ENCODE results near the gene KMO. TPM values are rescaled to one million over a fixed set of nuclear protein-coding genes. Genes with fewer than 3 reads are reported as not detected.
A peak's percentile ranks its signal among the peaks of the same experiment; 100 is the strongest.

Gene KMO
- total RNA-seq, 6 experiments from 2014 or later, result 25.4 to 57.3 (median 28.3) TPM

DNA sequence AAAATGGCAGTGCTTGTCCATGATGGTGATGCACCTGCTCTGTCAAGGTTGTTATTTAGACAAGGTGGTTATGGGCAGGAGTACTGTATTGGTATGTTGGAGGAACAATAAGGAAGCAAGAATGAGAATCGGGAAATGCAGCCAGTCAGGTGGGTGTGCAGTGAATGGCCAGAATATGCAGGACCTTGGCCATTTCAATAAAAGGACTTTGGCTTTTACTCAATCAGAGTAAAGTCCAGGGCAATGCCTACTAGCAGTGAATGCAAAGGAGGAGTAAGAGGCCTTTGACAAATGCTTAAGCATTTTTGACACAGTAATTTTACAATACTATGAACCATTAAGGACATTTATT lies 110.4 kb downstream of the KMO start:
- Histone ChIP-seq H3K27ac (peak overlapping the region in 1 of 3 donors; percentile 75), H3K27me3 (no peaks in the 10 kb centered on the region), H3K9me3 (no peaks in the 10 kb centered on the region), H3K4me1 (peaks cover 0 to 25% (median 4%) of the 10 kb centered on the region in 4 donors), H3K4me3 (no peak overlapping the region), H3K36me3 (no peaks in the 10 kb centered on the region)
- DNase-seq (no peak), ATAC-seq (peak in 2 of 4 donors; percentile 15 to 18)
- TF ChIP-seq POLR2A (IDR thresholded peaks at IDR 0.05), result no peak
- TF ChIP-seq, protein P1, sequence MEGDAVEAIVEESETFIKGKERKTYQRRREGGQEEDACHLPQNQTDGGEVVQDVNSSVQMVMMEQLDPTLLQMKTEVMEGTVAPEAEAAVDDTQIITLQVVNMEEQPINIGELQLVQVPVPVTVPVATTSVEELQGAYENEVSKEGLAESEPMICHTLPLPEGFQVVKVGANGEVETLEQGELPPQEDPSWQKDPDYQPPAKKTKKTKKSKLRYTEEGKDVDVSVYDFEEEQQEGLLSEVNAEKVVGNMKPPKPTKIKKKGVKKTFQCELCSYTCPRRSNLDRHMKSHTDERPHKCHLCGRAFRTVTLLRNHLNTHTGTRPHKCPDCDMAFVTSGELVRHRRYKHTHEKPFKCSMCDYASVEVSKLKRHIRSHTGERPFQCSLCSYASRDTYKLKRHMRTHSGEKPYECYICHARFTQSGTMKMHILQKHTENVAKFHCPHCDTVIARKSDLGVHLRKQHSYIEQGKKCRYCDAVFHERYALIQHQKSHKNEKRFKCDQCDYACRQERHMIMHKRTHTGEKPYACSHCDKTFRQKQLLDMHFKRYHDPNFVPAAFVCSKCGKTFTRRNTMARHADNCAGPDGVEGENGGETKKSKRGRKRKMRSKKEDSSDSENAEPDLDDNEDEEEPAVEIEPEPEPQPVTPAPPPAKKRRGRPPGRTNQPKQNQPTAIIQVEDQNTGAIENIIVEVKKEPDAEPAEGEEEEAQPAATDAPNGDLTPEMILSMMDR (IDR thresholded peaks at IDR 0.05), result no peak
- WGBS (ENCODE audit: insufficient coverage, low coverage, low lambda C conversion rate, missing lambda C conversion rate), result 6% methylated on average over 1 of the region's 1 CpG
- intact Hi-C loops (cut with DNase I), result no loop called here

DNA sequence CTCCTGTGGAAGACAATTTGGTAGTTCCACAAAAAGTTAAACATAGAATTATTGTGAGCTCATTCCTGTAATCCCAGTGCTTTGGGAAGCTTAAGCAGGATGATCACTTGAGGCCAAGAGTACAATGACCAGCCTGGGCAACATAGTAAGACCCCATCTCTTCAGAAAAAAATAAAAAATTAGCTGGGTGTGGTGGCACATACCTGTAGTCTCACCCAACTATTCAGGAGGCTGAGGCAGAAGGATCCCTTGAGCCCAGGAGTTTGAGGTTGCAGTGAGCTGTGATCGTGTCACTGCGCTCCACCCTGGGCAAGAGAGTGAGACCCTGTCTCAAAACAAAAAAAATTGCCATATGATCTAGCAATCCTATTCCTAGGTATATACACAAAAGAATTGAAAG lies 112.1 kb downstream of the KMO start:
- DNase-seq, result no peak
- TF ChIP-seq POLR2A (IDR thresholded peaks at IDR 0.05), result no peak
- TF ChIP-seq, protein P1 (IDR thresholded peaks at IDR 0.05), result no peak
- Histone ChIP-seq H3K4me3 (no peak overlapping the region), H3K9me3 (no peaks in the 10 kb centered on the region), H3K36me3 (no peaks in the 10 kb centered on the region), H3K27me3 (no peaks in the 10 kb centered on the region), H3K27ac (no peak overlapping the region), H3K4me1 (peaks cover 0 to 9% (median 4%) of the 10 kb centered on the region in 4 donors)
- no peak for ATAC-seq
- intact Hi-C loops (cut with DNase I), result no loop called here
- 94% methylated on average over 2 of the region's 2 CpGs for WGBS (ENCODE audit: insufficient coverage, low coverage, low lambda C conversion rate, missing lambda C conversion rate)

DNA sequence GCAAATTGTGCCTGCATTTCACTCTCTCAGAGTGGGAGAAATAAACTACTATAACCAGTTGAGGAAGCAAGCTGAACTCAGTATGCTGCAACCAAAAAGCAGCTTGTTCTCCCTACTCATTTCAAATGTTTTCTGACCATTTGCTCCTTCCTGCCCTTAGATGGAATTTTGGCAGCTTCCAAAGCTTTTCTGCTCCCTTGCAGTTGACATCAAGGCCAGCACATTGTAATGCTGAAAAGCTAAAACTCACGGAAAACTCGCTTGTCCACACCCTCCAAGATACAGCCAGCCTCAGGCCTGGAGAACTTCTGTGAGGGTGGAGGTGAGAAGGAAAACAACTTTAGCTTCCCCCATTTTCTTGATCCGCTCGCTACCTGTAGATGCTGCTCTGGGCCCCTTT lies 113.0 kb downstream of the KMO start:
- H3K4me3 ChIP-seq, result no peak overlapping the region
- H3K4me1 ChIP-seq, result peaks cover 0 to 9% (median 4%) of the 10 kb centered on the region in 4 donors
- no peak for DNase-seq
- TF ChIP-seq, protein P1 (IDR thresholded peaks at IDR 0.05), result no peak
- TF ChIP-seq POLR2A (IDR thresholded peaks at IDR 0.05), result no peak
- no peak for ATAC-seq
- H3K36me3 ChIP-seq, result no peaks in the 10 kb centered on the region
- WGBS (ENCODE audit: insufficient coverage, low coverage, low lambda C conversion rate, missing lambda C conversion rate), result 94% methylated on average over 4 of the region's 4 CpGs
- intact Hi-C loops (cut with DNase I), result no loop called here
- H3K27ac ChIP-seq, result no peak overlapping the region
- no peaks in the 10 kb centered on the region for H3K9me3 ChIP-seq
- no peaks in the 10 kb centered on the region for H3K27me3 ChIP-seq

Other genes starting within 250 kb of the KMO start
- not detected for gene RGS7, start 175.2 kb upstream of the KMO start, total RNA-seq
- gene FH, start 12.6 kb upstream of the KMO start, total RNA-seq, result 100 to 1,000 TPM in 5 of 6 experiments, 10 to 100 TPM in 1; 95.0 to 126 (median 114) TPM
- gene CHML, start 108.0 kb downstream of the KMO start, total RNA-seq, result 1 to 10 TPM; 2.3 to 6.0 (median 3.9) TPM
- gene OPN3, start 108.0 kb downstream of the KMO start, total RNA-seq, result 10 to 100 TPM; 15.7 to 38.2 (median 28.8) TPM
- under 1 TPM in 2 of 6 experiments, not detected in 4; 0.17 to 0.27 TPM for gene WDR64, start 119.9 kb downstream of the KMO start, total RNA-seq